DOHH2 (cell line): ENCODE measurements around the gene MTOR.
A peak's percentile ranks its signal among the peaks of the same experiment; 100 is the strongest.

Experiments
- H3F3A ChIP-seq: fragments of 200-600 bp; sonication (generic), shearing (Covaris generic); 2 replicates; pipeline ENCODE4 v1.6.0; 2016; ENCODE audit warnings: antibody characterized with exemption, mild to moderate bottlenecking; ENCODE audit not compliant: control insufficient read depth, insufficient read depth
- H3K27ac ChIP-seq: fragments of 200-600 bp; sonication (generic); 2 replicates; pipeline ENCODE4 v1.5.1; 2014; ENCODE audit warnings: low read depth, mild to moderate bottlenecking, low read length, moderate library complexity
- H3K27me3 ChIP-seq: fragments of 200-600 bp; sonication (generic); 2 replicates; pipeline ENCODE4 v1.6.1; 2014; ENCODE audit warnings: mild to moderate bottlenecking, low read length, mixed read lengths; ENCODE audit not compliant: control insufficient read depth
- H3K36me3 ChIP-seq: fragments of 200-600 bp; sonication (generic); 2 replicates; pipeline ENCODE4 v1.6.1; 2014; ENCODE audit warnings: mild to moderate bottlenecking, low read length, moderate library complexity, mixed read lengths; ENCODE audit not compliant: control insufficient read depth
- H3K4me1 ChIP-seq: fragments of 200-600 bp; sonication (generic); 2 replicates; pipeline ENCODE4 v1.6.1; 2014; ENCODE audit warnings: mild to moderate bottlenecking, low read length, mixed read lengths; ENCODE audit not compliant: control insufficient read depth
- H3K4me2 ChIP-seq: fragments of 200-600 bp; sonication (generic); 2 replicates; pipeline ENCODE4 v1.6.0; 2014; ENCODE audit warnings: mild to moderate bottlenecking, low read length, moderate library complexity
- H3K4me3 ChIP-seq: fragments of 200-600 bp; sonication (generic); 2 replicates; pipeline ENCODE4 v1.5.1; 2014; ENCODE audit warnings: mild to moderate bottlenecking, low read length, mixed read lengths
- H3K79me2 ChIP-seq: fragments of 200-600 bp; sonication (generic); 2 replicates; pipeline ENCODE4 v1.6.1; 2014; ENCODE audit warnings: mild to moderate bottlenecking, low read length, mixed read lengths; ENCODE audit not compliant: control insufficient read depth
- H3K9me2 ChIP-seq: fragments of 200-600 bp; sonication (generic); replicated peaks from 2 replicates; pipeline ENCODE4 v1.6.1; 2014; ENCODE audit warnings: mild to moderate bottlenecking, low read length, mixed read lengths; ENCODE audit not compliant: control insufficient read depth
- H3K9me3 ChIP-seq: fragments of 200-600 bp; sonication (generic); 2 replicates; pipeline ENCODE4 v1.6.1; 2014; ENCODE audit warnings: antibody characterized with exemption, low read length, mixed read lengths; ENCODE audit not compliant: control insufficient read depth, insufficient read depth
- H4K20me1 ChIP-seq: fragments of 200-600 bp; sonication (generic); 2 replicates; pipeline ENCODE4 v1.6.0; 2014; ENCODE audit warnings: low read depth, mild to moderate bottlenecking, antibody characterized with exemption, low read length, moderate library complexity; ENCODE audit not compliant: control insufficient read depth, insufficient read depth
- CTCF ChIP-seq: fragments of 200-600 bp; sonication (generic); IDR thresholded peaks from one replicate; pipeline ENCODE4 v1.5.1; 2014; ENCODE audit warnings: antibody characterized with exemption, mild to moderate bottlenecking, low read depth, low read length; ENCODE audit not compliant: poor library complexity, severe bottlenecking
- EZH2phosphoT487 ChIP-seq: fragments of 200-600 bp; sonication (generic); IDR thresholded peaks from 2 replicates; pipeline ENCODE4 v1.6.1; 2017; ENCODE audit warnings: borderline replicate concordance, mild to moderate bottlenecking, antibody characterized with exemption, low read length, moderate library complexity, mixed read lengths

The MTOR gene

GRCh38 chr1:11229203-11229602 lies 33.1 kb downstream of the MTOR start:
- Histone ChIP-seq H3K4me1 (peaks cover 39% of the 10 kb centered on the region), H3K27ac (peak overlapping the region; percentile 49), H3K4me2 (peak overlapping the region; percentile 79), H3K36me3 (peaks cover 82% of the 10 kb centered on the region), H3K4me3 (peak overlapping the region; percentile 24; the same call in 1 of the 2 replicates), H3K9me2 (no peaks in the 10 kb centered on the region), H3K9me3 (no peaks in the 10 kb centered on the region), H3K27me3 (no peaks in the 10 kb centered on the region), H4K20me1 (no peaks in the 10 kb centered on the region), H3F3A (peaks cover 2% of the 10 kb centered on the region; the same call in 1 of the 2 replicates), H3K79me2 (peaks cover 4% of the 10 kb centered on the region; the same call in 1 of the 2 replicates)
- TF ChIP-seq EZH2phosphoT487, result no peak
- no peak for TF ChIP-seq CTCF

- Histone ChIP-seq H3K4me1 (peaks cover 39% of the 10 kb centered on the region), H3K9me2 (no peaks in the 10 kb centered on the region), H3K27me3 (no peaks in the 10 kb centered on the region), H3K36me3 (peaks cover 80% of the 10 kb centered on the region), H3K79me2 (peaks cover 4% of the 10 kb centered on the region; the same call in 1 of the 2 replicates), H3K27ac (peak overlapping the region; percentile 49), H3K9me3 (no peaks in the 10 kb centered on the region), H4K20me1 (no peaks in the 10 kb centered on the region), H3K4me3 (peak overlapping the region; percentile 63), H3K4me2 (peak overlapping the region; percentile 79), H3F3A (peaks cover 2% of the 10 kb centered on the region; the same call in 1 of the 2 replicates)
- TF ChIP-seq CTCF (no peak), EZH2phosphoT487 (no peak)
Measured at GRCh38 chr1:11227106-11228077, 35.0 kb downstream of the MTOR start.

- no peaks in the 10 kb centered on the region for H3K27me3 ChIP-seq
- H3K27ac ChIP-seq, result no peak overlapping the region
- H3K4me1 ChIP-seq, result no peaks in the 10 kb centered on the region
- no peaks in the 10 kb centered on the region for H3K9me2 ChIP-seq
- H3K4me2 ChIP-seq, result no peak overlapping the region
- no peaks in the 10 kb centered on the region for H4K20me1 ChIP-seq
- no peak overlapping the region for H3K4me3 ChIP-seq
- H3K79me2 ChIP-seq, result no peaks in the 10 kb centered on the region
- H3K9me3 ChIP-seq, result no peaks in the 10 kb centered on the region
- no peaks in the 10 kb centered on the region for H3F3A ChIP-seq
- H3K36me3 ChIP-seq, result peaks cover 80% of the 10 kb centered on the region
- no peak for TF ChIP-seq CTCF
- no peak for TF ChIP-seq EZH2phosphoT487
Measured at GRCh38 chr1:11216074-11216473, 46.3 kb downstream of the MTOR start.
